Stimulated activated CD4-positive, alpha-beta T cell treated with anti-CD3 and anti-CD28 coated beads, Interleukin-2, amount 100 ng/mL, for 48 hours (primary cell): ENCODE measurements around the gene POLR1F.
"Not testable (repeated sequence)": the region's sequence is repeated elsewhere in the genome, so short reads cannot be mapped to it uniquely, and the experiment has no call there.

Experiments
- DNase-seq, 2 donors: peaks; one replicate each; pipeline ENCODE4 v3.0.0-alpha.2; 2020

POLR1F gene, protein sequence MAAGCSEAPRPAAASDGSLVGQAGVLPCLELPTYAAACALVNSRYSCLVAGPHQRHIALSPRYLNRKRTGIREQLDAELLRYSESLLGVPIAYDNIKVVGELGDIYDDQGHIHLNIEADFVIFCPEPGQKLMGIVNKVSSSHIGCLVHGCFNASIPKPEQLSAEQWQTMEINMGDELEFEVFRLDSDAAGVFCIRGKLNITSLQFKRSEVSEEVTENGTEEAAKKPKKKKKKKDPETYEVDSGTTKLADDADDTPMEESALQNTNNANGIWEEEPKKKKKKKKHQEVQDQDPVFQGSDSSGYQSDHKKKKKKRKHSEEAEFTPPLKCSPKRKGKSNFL

DNA sequence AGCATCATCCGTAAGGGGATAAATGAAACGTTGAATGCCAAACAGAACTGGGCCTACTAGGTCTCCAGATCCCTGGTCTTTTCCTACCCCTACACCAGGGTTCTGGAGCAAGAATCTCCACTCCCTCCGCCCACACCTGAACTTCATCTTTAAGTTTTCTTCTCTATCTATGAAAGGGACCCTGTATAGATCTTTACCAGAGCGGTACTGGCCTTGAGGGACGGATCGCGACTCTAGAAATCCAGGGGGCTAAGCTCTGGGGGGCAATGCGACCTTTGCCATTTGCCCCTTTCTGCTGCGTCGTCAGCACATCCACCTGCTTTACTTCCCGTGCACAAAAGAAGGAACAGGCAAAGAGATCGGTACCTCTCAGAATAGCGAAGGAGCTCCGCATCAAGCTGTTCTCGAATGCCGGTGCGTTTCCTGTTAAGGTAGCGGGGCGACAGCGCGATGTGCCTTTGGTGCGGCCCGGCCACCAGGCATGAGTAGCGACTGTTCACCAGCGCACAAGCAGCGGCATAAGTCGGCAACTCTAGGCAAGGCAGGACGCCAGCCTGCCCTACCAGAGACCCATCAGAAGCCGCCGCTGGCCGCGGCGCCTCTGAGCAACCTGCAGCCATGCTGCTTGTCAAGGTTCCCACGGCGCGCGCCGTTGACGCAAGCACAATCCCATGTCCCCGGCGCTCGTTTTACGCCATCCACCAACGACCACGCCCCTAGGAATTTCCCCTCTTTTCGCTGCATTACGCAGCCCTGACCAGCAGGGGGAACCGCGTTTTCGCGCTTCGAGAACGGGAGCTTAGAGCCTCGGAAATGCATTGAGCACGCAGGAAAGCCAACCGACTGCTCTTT, at the start of gene POLR1F:
Gene POLR1F (minus strand): TSS at position 641 of the 852 bp plus-strand sequence. CDS start 21 bp downstream, at position 620.
- peak; percentile 91 to 92 for DNase-seq

DNA sequence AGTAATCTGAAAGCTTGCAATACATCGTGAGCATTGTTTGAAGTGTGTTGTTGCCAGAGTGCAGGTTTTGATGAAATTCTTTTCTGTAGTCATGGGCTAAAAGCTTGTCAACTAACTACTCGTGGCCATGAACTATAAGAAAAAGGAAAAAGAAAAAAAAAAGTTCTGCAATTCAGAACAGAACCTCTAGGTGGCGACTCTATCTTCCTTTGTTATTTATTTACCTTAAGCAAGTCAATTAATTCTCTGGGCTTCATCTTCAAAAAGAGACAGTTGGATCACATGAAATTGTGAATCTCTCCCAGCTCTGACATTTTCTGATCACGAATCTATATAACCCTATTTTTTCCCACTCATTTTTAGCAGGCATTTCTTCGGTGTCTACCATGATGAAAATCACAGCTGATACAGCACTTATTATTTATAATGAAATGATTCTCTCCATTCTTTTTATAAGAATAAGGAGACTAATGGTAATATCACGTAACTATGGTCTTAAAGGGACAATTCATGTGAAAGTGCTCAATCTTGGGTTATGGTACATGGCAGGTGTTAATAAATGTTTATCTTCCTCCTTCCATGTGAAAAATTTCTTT, 45.8 kb upstream of the POLR1F start:
- DNase-seq, result no peak

DNA sequence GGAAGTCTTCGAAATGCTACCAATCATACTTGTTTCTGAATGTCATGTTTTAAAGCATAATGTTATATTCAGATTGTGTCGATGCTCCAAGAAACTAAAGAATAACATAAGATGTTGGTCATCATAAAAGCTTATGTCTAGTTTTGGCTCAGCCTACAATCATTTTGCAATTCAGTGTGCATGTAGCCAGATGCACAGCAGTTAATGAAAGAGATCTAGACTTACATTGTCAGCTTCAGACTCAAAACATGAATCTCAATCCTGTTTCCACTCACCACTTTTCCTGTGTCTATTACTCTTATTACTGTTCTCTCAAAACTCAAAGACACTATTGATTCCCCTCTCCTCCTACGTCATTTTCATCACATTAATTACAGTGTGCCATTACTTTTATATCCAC, 43.2 kb upstream of the POLR1F start:
- DNase-seq, result no peak

DNA sequence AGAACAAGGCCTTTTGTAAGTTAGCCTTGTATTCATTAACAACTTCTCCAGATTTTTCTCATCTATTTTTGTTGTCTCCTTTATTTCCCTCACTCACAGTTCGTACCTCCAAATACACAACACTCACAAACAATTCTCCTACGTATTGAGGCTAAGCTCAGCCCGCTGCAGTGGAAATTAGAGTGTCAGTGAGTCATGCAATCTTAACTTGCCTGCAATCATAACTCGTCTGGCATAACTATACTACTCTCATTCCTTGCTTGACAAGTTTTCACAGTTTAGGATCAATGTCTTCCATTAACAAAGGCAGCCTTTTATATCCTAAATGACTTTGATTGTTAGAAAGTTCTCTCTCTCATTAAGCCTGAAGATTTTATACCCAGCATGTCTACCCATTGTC, 40.8 kb upstream of the POLR1F start:
- DNase-seq, result no peak

DNA sequence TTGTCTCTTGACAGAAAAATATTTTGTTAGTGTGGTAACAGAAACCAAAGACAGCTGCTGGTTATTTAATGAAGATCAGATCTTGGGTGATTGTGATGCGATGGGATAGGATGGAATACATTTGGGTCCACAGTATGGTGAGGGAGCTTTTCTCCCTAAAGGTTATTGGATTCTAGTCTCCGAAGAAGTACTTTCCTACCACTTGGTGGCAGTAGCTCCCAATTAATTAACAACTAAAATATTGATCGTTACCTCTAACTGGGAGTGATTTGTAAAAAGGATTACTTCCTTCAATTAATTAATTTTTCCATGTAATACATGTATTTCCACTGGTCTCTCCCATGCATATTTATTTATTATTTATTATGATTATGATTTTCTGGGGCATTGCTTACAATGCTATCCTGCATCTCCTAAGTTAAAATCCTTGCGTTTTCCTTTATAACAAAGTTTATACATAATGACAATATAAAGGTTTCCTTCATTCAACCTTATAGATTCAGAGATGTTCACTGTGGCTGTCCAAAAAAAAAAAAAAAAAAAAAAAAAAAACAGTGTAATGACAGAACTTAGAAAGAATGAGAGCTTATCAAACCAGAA, 39.0 kb upstream of the POLR1F start:
- no peak for DNase-seq

DNA sequence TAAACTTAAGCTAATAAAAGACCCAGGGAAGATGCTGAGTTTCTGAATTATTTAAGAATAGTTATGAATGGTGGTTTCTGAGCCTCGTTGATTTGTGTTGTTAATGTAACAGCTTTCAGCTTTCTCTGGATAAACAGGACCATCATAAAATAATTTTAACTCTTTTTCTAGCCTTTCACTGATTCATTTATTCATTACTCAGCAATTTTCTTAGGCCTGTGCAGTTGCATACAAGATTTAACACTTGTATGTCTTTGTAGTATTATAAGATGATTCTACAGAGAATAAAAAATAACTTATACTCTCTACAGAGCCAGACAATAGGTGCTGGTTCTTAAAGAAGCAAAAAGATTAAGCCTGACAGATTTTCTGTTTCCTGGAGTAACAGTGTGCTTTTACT, 35.2 kb upstream of the POLR1F start:
- no peak for DNase-seq

DNA sequence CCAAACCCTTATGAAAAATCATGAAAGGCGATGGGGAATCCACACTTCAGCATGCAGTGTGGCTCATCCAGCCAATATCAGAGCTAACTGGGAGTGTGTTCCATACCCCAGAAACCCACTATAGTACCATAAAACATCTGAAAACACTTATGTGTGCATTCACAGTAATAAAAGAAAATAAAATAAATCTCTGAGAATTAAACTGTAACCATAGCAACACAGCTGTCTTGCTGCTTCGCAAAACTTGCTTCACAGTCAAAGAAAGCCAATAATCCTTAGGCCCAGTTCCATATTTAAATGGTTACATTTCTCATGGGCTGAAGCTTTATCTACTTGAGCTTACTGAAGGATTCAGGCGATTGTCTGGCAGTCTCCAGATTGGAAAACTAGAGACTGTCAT, 19.9 kb upstream of the POLR1F start:
- DNase-seq, result no peak

DNA sequence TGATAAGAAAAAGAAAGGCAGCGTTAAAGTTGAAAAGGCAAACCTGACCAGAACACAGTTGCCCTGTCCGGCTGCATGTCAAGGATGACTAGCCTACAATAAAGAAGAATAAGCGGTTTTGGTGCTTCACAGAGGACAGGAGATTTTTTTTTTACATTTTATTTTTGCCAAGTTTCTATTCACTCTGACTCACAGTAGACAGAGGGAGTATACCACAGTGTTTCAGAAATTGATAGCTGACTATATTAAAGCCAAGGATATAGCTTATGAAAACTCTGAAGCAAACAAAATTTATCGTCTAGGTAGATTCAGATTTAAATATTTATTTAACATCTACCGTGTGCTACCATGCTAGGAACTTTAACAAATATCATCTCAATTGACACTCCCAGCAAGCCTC, 16.9 kb upstream of the POLR1F start:
- no peak for DNase-seq

DNA sequence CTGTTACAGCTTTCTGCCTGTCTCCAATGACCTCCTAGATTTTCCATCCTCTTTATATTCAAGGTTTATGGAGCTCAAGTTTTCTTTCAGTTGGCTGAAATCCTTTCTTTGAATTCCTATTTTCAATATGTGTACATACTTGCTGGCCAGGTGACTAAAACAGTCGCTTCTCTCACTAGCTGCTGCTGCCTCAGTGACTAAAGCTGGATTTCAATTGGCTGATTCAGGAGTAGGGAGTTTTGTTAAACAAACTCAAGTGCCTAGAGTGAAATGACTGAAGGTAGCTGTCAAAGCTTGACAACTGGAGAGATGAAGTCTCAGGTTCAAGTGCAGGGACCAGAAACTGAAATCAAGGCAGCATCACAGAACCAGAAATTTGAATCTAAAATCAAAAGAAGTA, 6.7 kb upstream of the POLR1F start:
- DNase-seq, result no peak

DNA sequence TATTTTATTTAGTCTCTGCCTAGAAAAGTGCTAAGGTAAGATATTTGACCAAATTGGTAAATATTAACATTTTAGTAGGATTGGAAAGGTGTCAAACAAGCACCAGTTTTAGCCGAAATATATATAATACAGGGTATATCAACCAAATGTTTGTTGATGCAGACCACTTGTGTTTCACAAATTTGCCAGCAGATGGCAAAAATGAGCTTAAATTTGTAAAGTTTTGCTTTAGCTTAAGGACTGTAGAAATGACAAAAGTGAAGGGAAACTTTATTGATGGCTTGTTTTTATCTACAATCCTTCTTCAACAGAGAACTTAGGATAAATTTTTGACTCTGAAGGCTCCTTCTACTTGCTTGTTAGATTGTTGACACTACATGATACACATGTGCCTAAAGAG, 4.8 kb upstream of the POLR1F start:
- DNase-seq, result peak in 1 of 2 donors; percentile 42

DNA sequence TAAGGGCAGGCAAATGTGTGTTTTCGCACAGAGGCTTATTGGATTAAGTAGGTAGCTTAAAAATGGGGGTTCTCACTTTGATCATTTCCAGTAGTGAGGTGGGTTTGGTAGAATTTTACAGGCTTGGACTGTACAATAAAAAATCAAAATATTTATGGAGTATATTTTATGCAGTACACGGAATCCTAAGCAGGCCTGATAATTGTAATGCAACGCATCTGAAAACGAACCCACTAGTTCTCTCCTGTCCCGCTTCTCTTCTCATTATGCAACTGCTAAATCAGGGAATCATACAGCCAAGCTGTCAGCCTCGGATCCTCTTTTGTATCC, 377 bp upstream of the POLR1F start:
- no peak for DNase-seq

DNA sequence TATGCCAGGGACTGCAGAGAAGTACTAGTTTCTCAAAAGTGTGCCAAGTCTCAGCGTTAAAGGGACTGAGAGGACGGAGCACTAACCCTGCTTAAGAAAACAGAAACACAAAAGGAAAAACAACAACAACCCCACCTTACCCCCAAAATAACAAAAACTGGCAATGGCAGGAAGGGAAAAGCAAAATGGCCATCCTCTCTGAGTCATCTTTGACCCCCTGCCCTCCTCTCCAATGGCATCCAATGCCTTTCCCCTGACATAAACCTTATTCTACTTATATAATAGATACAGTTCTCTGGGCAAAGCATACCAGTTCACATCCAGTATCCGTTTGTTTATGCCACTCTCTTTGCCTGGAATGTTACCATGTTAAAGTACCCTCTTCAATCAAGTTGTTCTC, 1.6 kb downstream of the POLR1F start:
- DNase-seq, result no peak

DNA sequence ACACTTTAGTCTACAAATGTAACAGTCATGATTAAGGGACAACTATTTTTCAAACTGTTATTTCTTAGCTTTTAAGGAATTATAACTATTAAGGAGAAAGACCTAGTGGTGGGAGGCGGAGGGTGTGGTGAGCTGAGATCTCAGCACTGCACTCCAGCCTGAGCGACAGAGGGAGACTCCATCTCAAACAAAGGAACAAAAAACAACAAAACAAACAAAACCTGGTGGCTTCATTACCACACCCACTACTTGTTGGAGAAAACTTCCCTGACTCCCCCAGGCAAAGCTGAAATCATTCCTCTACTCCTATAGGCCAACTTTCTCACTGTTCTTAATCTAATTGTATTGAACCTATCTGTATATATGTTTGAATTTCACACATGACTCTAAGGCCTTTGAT, 3.2 kb downstream of the POLR1F start:
- DNase-seq, result no peak

DNA sequence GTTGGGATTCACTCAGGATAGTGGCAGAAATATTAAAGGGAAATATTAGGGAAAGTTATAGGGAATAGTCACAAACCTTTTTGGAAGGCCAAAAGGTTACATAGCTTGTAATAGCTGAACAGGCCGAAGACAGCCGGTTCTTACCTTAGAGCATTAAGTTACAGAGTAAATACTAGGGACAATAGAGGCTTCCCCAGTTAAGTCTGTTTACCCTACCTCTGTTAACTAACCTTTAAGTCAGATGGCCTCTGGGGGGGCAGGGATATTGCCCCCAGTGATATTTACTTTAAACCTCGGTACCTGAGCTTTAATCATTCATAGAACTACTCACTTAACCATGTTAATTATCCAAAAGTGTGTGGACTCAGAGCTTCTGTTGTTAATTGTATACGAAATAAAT, 7.4 kb downstream of the POLR1F start:
- no peak for DNase-seq

DNA sequence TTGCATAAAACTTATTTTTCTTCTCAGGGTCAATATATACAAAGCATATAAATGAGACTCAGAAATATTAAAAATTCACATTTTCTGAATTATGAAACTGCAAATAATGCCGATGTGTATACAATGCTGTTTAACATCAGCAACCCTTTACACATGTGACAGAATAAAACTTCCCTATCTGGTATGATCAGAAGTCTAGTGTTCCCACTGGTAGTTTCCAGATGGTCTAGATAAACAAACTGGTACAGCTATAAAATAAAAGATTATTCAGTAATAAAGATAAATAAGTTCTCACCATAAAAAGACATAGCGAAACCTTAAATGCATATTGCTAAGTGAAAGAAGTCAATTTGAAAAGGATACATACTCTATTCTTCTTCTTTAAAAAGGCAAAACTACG, 7.9 kb downstream of the POLR1F start:
- DNase-seq, result no peak

DNA sequence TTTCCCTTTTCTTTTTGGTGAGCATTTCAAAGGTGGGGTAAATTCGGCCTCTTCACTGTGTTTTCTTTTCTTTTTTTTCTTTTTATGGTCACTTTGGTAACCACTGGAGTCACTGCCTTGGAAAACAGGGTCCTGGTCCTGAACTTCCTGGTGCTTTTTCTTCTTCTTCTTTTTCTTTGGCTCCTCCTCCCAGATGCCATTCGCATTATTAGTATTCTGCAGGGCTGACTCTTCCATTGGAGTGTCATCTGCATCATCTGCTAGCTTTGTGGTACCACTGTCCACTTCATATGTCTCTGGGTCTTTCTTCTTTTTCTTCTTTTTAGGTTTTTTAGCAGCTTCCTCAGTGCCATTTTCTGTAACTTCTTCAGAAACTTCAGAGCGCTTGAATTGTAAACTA, 10.5 kb downstream of the POLR1F start:
- DNase-seq, result no peak

DNA sequence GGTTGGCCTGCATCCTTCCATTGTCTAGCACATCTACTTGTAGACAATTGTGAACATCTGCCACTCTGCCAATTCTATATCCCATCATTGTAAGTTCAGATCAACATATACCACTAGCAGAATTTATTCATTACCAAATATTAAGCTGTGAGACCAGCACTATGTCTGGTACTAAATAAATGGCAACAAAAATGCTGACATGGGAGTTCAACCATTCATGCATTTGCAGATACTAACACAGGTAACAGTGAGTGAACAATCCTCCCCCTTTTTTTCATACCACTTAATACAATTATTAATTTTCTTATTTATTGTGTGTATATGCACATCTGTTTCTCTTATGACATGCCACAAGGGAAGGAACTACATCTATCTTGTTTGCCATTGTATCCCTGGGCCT, 11.9 kb downstream of the POLR1F start:
- no peak for DNase-seq

DNA sequence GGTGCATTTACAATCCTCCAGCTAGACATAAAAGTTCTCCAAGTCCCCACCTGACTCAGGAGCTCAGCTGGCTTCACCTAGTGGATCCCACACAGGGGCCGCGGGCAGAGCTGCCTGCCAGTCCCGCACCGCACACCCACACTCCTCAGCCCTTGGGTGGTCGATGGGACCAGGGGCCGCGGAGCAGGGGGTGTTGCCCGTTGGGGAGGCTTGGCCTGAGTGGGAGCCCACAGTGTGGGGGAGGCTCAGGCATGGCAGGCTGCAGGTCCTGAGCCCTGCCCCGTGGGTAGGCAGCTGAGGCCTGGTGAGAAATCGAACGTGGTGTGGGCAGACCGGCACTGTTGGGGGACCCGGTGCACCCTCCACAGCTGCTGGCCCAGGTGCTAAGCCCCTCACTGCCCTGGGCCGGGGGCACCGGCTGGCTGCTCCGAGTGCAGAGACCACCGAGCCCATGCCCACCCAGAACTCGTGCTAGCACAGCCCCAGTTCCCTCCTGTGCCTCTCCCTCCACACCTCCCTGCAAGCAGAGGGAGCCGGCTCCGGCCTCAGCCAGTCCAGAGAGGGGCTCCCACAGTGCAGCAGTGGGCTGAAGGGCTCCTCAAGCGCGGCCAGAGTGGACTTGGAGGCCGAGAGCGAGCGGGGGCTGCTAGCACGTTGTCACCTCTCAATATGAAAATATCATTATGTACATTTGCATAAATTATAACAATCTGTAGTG, 16.6 kb downstream of the POLR1F start:
- no peak for DNase-seq

DNA sequence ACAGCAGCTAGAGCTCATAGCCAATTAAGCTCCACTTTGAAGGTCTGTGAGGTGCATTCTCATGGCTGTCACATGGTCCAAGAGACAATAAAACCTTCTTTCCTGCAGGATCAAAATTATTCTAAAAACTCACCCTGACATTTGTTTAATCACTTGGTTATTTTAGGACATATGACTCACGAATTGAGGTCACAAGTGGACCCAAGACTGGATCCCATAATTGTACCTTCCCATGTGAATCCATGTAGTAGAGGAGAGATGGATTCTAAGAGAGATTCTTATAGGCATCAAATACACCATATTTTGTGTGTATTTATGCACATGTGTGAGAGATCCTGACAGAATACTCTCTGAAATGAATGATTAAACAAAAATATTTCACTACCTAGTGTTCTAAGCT, 18.1 kb downstream of the POLR1F start:
- DNase-seq, result no peak

DNA sequence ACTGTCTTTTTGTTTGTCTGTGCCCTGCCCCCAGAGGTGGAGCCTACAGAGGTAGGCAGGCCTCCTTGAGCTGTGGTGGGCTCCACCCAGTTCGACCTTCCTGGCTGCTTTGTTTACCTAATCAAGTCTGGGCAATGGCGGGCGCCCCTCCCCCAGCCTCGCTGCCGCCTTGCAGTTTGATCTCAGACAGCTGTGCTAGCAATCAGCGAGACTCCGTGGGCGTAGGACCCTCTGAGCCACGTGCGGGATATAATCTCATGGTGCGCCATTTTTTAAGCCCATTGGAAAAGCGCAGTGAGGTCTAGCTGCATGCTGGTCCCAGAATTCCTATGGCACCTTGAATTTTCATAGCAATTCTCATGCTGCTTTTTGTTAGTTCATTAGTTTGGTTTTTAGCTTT, 19.7 kb downstream of the POLR1F start:
- not testable (repeated sequence) for DNase-seq

DNA sequence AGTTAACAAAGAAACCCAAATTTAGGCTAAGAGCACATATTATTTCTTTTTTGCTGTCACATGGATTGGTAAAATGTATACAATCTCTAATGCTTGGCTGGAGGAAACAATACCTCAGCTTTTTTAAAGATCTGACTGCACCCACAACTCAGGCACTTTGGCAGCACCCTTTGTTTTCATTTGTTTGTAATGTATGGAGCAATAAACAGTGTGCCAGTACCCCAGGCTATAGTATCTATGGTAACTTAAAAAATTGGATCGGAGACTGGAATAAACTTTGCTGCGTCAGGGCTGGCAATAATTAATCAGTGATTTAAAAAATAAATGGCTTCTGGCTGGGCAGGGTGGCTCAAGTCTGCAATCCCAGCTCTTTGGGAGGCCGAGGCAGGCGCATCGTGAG, 27.2 kb downstream of the POLR1F start:
- no peak for DNase-seq

DNA sequence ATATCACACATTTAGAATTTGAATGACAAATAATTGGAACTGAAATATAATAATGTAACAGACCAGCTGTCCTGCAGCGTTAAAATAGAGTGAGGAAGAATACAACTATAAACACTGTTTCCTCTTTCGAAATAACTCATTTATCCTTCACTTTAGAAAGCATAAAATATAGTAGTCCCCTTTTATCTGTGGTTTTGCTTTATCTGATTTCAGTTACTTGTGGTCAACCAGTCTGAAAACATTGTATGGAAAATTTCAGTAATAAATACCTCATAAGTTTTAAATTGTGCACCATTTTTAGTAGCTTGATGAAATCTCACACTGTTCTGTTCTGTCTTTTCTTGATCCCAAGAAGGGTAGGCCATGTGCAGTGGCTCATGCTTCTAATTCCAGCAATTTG, 31.7 kb downstream of the POLR1F start:
- no peak for DNase-seq

DNA sequence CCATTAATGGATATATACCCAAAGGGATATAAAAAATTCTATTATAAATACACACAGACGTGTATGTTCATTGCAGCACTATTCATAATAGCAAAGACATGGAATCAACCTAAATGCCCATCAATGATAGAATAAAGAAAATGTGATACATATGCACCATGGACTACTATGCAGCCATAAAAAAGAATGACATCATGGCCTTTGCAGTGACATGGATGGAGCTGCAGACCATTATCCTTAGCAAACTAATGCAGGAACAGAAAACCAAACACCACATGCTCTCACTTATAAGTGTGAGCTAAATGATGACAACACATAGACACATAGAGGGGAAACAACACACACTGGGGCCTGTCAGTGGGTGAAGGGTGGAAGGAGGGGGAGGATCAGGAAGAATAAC, 33.0 kb downstream of the POLR1F start:
- no peak for DNase-seq
